Left kidney (tissue), 2 donors: Measurements from ENCODE around the gene WWOX. TPM values are rescaled to one million over a fixed set of nuclear protein-coding genes. Genes with fewer than 3 reads are reported as not detected.

Source experiments
- DNase-seq: peaks from one replicate; pipeline ENCODE4 v3.0.0-alpha.2; 2013
- polyA plus RNA-seq: library from polyadenylated mRNA; unstranded; fragments of 120-200 nt; gene quantifications from one replicate; pipeline ENCODE4 v1.2.1, GENCODE V29; 2013; ENCODE audit not compliant: insufficient read length

WWOX gene
- polyA plus RNA-seq, 1 donor, result 34.1 TPM

DNA sequence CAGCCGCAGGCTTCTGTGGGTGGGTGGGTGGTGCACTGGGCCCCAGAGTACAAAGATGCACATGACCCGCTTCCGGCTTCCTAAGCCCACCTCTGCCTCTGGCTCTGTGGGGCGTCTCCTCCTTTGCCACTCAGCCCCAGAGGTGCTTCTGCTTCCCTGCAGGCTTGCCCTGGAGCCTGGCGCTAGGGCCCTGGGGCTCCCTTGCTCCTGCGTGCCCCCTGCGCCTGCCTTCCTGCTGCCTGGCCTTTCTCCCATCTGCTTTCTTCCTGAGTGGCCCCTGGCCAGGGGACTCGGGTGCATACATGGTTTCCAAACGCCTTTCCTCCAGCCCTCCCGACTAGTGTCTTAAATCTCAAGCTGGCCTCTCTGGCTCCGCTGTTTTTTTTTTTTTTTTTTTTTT lies 3.4 kb downstream of the WWOX start:
- no peak for DNase-seq

DNA sequence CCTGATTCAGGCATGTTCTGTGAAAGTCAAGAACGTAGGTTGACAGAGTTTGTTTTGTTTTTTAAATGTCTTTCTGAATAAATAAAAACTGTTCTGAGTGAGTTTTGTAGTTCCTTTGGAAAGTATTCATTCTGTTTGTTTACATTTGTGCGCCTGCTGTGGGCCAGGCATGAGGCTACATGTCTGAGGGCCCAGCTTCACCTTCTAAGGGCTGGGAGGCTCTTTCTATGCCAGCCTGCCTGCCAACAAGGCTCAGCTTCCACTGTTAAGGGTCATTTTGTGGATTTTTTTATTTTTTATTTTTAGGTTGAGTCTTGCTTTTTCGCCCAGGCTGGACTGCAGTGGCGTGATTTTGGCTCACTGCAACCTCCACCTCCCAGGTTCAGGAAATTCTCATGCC lies 6.1 kb downstream of the WWOX start:
- no peak for DNase-seq

DNA sequence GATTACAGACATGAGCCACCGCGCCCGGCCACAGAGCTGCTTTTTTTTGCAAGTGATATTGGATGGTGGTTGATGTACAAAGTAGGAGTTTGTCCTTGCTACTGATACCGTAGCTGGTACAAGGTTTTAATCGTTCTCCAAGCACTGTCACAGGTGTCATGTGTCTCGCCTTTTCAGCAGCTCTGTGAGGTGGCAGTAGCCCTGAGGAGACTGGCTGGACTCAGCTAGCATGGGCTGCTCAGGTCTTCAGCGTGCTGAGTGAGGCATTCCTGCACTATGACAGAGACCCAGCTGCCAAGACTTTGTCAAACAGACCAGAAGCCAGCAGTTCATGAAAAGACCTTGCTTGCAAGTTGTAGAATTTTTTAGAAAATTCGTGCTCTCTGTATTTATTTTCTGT lies 7.2 kb downstream of the WWOX start:
- DNase-seq, result no peak

DNA sequence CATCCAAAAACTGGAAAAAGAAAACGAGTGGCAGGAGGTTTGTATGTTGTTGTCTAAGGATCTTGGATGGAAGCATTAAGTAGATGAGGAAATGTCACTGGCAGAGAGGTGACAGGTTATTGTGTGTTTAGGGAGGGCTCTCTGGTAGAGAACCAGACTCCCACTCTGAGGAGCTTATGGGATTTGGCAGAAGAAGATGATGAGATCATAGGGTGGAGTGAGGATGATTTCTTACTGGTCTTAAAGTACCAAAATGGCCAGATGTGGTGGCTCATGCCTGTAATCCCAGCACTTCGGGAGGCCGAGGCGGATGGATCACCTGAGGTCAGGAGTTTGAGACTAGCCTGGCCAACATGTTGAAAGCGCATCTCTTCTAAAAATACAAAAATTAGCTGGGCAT lies 9.0 kb downstream of the WWOX start:
- no peak for DNase-seq

DNA sequence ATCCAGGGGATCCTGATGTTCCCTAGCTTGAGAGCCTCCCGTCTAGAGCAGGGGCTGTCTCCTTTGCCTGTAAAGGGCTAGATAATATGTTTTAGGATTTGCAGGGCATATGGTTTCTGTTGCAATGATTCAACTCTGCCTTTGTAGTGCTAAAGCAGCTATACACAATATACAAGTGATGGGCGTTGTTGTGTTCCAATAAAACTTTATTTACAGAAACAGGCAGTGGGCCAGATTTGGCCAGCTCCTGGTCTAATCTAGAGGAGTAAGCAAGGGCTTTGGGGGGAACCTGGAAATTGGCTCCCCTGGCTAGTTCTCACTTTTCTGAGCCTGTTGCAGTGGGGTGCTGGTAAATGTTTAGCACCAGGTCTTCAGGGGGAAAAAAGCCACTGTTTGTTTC lies 13.8 kb downstream of the WWOX start:
- no peak for DNase-seq

DNA sequence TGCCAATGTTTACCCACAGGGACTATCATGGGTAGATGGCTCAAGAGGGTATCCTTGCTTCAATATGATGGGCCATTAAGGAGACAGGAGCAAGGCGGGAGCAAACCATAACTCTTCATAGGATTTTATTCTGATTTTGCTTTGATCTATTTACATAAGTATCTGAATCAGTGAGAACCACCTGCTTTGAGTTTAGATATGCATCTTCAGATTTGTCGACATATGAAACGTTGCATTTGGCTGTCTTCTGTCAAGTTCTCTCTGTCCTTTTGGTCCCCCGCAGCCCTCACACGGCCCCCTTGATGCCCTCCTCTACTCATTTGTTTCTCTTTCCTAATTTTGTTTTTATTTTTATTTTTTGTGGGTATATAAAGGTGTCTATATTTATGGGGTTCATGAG lies 16.2 kb downstream of the WWOX start:
- DNase-seq, result no peak

DNA sequence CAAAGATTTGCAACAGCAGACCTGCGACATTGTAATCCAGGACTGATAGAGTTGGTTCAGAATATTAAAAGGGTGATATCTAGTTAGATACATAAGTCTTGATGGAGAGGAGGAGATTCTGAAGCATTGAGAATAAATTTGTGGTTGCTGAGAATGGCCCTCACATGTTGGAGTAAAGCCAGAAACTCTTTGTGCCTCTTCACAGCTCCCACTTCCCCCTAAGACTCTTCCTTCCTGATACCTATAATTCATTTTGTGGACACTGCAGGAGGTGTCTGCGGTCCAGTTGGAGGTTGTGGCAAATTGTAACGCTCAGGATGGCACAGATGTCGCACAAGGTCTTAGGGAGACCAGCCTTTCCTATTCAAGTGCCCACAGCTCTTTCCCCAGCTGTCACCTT lies 17.5 kb downstream of the WWOX start:
- DNase-seq, result no peak

DNA sequence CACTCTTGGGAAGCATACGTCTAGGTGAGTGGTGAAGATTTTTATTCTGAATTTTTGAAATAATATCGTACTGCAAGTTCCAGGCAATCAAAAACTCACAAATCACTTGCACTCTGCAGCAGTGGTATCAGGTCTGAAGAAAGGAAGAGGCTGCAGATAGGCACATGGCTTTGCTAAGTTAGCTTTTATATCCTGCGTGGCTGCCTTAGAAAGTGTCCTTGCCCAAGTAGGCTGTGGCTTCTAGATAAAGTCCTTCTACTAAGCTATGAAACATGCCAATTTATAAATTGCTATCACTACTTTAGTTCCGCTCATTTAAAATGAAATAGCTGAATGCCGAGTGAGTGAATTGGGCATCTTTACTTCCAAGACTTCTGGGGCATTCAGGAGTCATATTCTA lies 17.9 kb downstream of the WWOX start:
- DNase-seq, result no peak

DNA sequence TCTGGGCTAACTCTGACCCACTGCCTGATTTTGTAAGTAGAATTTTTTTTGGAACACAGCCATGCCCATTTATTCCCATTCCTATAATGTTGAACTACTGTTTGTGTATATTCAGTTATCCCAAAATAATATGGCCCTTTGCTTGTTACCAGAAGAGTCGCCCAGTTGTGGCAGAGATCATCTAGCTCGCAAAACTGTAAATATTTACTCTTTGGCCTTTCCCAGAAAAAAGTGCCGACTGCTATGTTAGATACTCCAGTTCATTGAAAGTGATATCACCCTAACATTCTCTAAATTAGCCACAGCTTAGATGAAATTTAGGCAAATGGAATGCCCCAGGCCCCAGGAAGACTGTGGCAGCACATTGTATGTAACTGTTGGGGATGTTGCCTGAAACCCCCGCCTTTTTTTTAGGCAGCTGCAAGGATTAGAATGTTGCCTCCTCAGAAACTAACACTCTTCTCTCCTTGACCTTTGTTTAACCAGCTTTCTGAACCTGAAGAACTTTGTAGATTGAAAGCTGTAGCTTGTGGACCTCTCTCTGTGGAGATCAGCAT lies 19.1 kb downstream of the WWOX start:
- no peak for DNase-seq

DNA sequence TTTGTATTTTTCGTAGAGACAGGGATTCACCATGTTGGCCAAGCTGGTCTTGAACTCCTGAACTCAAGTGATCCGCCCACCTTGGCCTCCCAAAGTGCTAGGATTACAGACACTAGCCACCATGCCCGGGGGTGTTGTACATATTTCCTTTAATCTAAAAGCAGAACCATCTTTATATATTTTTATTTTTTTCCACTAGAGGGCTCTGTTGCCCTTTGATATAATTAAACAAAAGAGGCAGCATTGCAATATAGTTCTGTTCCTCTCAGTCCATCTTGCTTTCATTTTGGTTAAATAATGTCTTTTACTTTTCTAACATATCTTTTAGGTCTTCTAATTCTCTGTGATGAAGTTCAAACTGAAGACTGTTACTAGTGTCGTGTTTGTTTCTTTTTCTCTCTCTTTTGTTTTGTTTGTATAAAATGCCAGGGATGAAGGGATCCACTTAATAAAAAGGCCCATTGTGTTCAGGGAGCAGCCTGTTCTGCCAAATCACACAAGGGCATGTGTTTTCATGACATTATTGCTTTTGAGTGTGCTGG lies 23.4 kb downstream of the WWOX start:
- DNase-seq, result peak; percentile 74

DNA sequence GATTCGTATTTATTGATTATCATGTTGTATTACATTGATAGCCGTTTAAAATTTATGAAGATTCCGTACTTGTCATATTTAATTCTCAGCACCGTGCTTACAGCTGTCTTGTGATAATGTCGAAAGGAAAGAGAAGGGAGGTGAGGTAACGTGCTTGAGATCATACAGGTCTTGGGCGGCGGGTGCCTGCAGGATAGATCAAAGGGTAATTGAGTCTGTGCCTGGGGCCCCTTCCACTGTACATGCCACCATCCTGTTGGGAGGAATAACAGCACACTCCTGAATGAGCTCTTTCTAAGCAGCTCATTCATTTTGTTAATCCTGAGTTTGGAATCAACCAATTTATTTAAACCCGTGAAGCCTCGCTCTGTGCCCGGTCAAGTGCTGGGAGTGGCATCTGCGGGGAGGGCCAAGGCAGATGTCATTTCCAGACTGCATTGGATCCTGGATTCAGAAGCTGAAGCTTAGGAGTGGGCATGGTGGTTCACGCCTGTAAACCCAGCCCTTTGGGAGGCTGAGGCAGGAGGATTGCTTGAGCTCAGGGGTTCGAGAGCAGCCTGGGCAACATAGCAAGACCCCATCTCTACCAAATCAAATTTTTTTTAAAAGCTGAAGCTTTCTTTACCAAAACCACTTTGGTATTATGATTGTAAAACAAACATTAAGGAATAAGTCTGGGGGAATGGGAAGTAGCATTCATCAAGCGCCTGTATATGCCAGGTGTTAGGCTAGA lies 25.8 kb downstream of the WWOX start:
- no peak for DNase-seq

DNA sequence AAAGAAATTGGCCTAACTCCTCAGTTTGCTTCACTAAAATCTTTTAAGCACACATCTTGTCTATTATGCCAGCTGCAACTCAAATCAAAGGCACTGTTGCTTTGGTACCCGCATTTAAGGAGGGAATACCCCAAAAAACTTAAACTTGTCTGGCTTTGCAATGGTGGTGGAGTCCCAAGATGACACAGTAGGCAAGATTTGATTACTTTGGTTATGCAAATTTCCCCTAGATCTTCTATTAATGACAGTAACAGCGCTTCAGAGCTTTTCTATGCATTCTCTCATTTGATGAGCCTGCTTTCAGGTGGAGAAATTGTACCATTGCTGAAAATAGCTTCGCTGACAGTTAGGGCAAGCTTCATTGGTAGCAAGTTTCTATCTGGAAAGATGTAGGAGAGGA lies 27.2 kb downstream of the WWOX start:
- DNase-seq, result no peak

DNA sequence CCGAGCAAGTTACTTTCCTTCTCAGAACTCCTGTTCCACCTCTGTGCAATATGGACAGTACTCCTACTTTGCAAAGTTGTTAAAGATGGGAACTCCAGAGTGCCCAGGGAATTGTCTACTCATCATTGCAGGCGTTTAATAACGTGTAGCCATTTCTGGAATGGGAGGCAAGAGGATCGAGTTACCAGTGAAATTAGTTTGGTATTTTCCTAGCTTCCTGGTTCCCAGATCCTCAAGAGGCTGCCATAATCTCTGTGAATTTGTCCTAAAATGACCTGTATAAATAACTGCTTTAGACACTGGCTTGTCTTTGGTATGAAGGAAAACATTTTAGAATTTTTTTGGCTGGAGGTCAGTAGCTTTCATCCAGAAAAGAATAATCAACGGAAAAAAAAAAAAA lies 27.7 kb downstream of the WWOX start:
- DNase-seq, result peak; percentile 36

DNA sequence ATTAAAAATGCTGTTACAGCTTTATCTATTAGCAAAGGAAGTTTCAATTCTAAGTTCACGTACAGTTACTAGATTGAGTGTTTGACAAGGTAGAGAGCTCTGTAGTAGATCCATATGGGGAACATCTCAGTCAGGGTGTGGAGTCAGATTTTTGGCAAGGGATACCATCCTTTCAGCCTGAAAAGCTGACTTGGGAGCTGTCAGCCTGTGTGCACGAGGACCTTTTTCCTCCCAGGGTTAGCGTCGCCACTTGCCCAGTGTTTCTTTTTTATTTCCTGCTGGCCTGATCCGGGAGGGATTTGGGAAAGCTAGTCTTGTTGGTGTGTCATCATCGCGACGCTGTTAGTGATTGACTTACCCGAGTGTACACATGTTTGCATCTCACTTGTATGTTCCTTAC lies 29.5 kb downstream of the WWOX start:
- DNase-seq, result no peak

DNA sequence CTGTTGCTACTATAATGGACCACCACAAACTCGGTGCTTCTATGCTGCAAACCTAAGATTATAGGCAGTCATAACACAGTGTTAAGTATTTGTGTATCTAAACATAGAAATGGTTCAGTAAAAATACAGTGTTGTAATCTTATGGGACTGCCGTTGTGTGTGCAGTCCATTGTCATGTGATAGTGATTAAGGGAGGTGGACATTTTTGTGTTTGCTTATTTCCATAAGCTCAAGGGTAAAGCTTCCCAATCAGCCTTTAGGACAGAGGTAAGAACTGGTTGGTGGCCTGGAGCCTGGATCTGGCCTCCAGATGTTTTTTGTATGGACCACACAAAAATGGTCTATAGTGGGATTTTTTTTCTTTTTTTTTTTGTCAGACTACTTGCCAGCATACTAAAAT lies 29.9 kb downstream of the WWOX start:
- no peak for DNase-seq

DNA sequence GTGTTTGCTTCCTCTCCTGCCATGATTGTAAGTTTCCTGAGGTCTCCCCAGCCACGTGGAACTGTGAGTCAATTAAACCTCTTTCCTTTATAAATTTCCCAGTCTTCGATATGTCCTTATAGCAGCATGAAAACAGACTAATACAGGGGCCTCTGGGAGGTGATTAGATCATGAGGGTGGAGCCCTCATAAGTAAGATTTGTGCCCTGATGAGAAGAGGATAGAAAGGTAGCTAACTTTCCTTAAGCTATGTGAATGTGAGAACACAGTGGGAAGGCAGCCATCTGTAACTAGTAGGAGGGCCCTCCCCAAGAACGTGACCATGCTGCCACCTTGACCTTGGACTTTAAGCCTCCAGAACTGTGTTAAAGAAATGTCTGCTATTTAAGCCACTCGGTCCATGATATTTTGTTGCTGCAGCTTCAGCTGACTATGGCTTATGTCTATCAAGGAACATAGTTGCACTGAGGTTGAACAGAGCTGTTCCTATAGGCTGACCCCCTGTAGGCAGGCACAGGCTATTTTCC lies 30.7 kb downstream of the WWOX start:
- no peak for DNase-seq

DNA sequence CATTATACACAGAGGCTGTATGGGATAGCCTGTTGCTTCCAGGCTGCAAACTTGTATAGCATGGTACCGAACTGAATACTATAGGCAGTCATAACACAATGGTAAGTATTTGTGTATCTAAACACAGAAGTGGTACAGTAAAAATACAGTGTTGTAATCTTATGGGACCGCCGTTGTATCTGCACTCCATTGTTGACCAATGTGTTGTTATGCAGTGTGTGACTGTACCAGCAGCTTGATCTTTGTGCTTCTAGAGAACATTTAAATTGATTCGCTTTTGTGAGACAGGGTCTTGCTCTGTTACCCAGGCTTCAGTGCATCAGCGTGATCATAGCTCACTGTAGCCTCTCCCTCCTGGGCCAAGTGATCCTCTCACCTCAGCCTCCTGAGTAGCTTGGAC lies 31.5 kb downstream of the WWOX start:
- DNase-seq, result no peak

DNA sequence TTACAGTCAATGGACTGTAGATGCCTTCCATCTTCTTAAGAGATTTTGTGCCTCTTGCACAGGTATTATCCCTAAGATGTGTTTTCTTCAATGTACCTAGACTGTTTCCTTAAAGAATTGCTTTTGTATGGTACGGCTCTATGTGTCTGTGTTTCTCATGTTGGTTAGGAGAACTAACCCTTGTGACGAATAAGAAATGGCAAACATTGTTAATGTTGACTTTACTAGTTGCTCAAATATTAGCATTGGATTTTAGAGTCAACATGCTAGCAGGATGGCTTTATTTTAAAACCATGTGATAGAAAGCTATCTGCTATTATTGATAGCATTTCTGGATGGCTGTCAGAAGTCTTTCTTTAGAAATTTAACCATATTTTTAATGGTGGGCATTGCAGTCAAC lies 34.5 kb downstream of the WWOX start:
- DNase-seq, result no peak

DNA sequence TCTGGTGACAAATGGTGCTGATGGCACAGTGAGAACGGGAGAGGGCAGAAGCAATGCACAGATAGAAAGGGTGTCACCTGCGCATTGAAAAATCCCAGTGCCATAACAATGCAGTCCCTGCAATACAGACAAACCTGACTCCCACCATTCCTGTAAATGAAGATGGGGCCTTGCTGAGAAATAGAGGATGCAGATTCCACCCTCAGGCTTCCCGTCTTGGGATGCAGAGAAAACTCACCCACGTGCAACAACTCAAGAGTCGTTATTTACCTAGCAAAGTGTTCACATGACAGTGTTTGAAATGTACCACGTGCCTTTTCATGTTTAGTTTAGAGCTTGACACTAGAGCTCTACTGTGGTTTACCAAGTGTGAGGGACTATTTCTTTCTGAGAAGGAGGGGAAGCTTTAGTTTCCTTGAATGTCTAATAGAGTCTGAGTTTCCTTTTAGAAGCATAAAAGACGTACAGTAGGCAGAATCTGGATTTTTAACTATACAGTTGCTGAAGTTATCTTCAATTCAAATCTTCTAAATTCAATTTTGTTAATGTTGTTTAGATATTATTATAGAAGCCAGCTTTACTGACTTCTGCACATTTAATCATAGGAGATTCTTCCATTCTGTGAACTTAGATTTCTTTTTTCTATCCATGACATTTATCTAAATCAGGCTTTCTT lies 35.6 kb downstream of the WWOX start:
- no peak for DNase-seq

DNA sequence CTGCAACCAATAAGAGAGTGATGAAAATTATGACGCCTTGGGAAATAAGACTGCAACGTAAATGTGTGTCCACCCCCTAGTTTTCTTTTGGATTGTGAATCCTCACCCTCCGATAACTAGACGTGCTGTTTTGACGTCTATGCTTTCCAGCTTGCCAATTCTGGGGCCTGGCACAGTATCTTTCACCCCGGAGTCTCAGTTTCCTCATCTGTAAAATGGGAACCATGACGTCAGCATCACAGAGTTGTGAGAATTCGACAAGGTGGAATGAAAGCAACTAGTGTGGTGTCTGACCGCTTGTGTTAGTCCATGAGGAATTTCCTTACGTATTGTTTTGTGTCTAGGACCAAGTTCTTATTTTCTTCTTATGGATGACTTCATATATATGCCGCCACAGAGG lies 37.7 kb downstream of the WWOX start:
- no peak for DNase-seq

DNA sequence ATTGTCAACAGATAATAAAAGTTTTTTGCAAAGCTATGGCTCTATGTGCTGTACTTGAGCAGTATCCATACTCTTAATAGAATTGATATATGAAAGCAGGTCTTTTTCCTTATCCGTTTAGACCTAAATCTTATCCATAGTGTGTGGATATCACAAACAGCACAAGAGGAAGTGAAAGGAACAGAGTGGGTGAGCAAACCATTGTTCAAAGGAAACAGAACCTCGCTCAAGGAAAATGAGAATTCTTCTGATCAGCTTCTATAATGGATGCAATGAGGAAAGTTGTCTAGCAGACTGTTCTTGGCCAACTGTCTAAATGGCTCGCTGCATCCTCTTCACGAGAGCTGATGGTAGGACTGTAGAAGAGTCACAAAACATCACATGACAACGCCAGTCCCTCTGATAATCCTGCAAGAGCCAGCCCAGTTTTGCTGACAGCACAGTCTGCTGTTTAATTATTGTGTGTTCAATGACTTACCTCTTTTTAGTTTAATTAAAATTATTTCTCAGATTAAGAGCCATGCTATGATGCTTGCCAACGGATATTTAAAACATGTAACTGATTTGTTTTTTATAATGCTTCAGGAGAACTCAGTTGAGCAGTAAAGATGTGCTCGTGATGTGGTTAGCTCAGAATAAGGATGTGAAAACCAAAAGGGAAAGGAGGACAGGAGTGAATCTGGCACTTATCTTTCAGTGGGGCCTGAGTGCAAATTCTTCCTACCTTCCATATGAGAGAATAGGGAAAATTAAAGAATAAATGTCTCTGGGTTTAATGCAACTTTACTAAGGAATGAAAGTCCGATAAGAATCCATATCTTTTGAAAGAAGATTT lies 38.5 kb downstream of the WWOX start:
- no peak for DNase-seq

DNA sequence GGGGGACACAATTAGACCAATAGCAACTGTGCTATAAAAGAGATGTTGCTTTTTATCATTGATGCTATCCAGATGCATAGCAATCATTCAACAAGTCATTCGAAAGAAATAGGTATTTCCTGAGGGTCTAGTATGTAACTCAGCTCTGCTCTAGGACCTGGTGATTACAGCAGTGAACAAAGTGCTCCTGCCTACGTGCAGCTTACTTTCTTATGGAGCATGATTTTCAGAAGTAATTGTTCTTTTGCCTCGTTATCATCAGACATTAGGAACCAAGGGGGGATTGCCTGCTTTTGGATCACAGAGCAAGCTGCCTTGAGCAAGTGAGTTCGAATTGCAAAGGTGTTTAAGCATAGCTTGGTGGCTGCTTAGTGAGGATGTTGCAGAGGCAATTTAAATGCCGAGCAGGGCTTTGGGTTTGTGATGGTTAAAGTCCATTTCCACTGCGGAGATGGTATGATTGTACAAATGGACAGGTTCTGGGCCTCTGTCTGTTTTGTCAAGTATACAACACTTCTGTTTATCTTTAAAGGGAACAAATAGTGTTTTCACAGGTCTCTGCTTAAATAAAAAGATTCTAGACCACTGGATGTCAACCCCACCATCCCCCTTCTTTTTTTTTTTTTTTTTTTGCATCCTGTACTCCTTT lies 41.5 kb downstream of the WWOX start:
- DNase-seq, result no peak
